HCT116 (cell line): Measurements from ENCODE around the gene ATP6V0C.
"Not testable (repeated sequence)": the region's sequence is repeated elsewhere in the genome, so short reads cannot be mapped to it uniquely, and the experiment has no call there.

ENCODE experiments used
- EGR1 ChIP-seq: IDR thresholded peaks from 2 replicates; pipeline ENCODE4 v1.6.1; 2012; ENCODE audit warnings: low read depth
- EZH2 ChIP-seq: fragments of 200-600 bp; sonication (generic); IDR thresholded peaks from 2 replicates; pipeline ENCODE4 v1.6.1; 2017; ENCODE audit warnings: antibody characterized with exemption, mixed run types
- EZH2phosphoT487 ChIP-seq: fragments of 200-600 bp; IDR thresholded peaks from 2 replicates; pipeline ENCODE4 v1.6.1; 2018; ENCODE audit warnings: antibody characterized with exemption, borderline replicate concordance
- POLR2A ChIP-seq: IDR thresholded peaks from 2 replicates; pipeline ENCODE4 v1.7.0; 2011; ENCODE audit warnings: borderline replicate concordance; ENCODE audit not compliant: insufficient read depth, insufficient read length; ENCODE audit errors: extremely low read depth
- POLR2AphosphoS5 ChIP-seq: IDR thresholded peaks from 2 replicates; pipeline ENCODE4 v1.6.1; 2011; ENCODE audit warnings: mild to moderate bottlenecking, low read depth, low read length, moderate library complexity
- SIN3A ChIP-seq: IDR thresholded peaks from 2 replicates; pipeline ENCODE4 v1.6.1; 2012; ENCODE audit warnings: low read depth
- SRF ChIP-seq: IDR thresholded peaks from 2 replicates; pipeline ENCODE4 v1.6.1; 2012; ENCODE audit warnings: low read depth
- YY1 ChIP-seq: IDR thresholded peaks from 2 replicates; pipeline ENCODE4 v1.6.1; 2011; ENCODE audit warnings: low read length, low read depth, moderate library complexity, mild to moderate bottlenecking; ENCODE audit not compliant: insufficient replicate concordance; ENCODE audit errors: extremely low read depth
- ZFX ChIP-seq: fragments of 450-650 bp; IDR thresholded peaks from 2 replicates; pipeline ENCODE4 v1.6.1; 2017
- ZNF274 ChIP-seq: fragments of 200-500 bp; sonication (Bioruptor generic); IDR thresholded peaks from 2 replicates; pipeline ENCODE4 v1.6.1; 2014; ENCODE audit warnings: mild to moderate bottlenecking, low read depth, low read length, inconsistent platforms
- TF ChIP-seq, protein P1 (sequence below), 3 experiments: fragments of 200-600 bp in 1 of 3; sonication (generic) in 1 of 3; IDR thresholded peaks in 2 of 3; conservative IDR thresholded peaks in 1 of 3; 2 replicates each; pipeline ENCODE4 v1.5.1; 2012 to 2017; ENCODE audit warnings: low read depth in 2 of 3, low read length in 2 of 3, antibody characterized with exemption in 1 of 3, borderline replicate concordance in 1 of 3, control low read depth in 1 of 3, mild to moderate bottlenecking in 1 of 3, mixed read lengths in 1 of 3, mixed run types in 1 of 3, moderate library complexity in 1 of 3; ENCODE audit not compliant: insufficient read depth in 1 of 3
- TF ChIP-seq, protein P2 (sequence below): IDR thresholded peaks from 2 replicates; pipeline ENCODE4 v1.6.1; 2012
- TF ChIP-seq, protein P3 (sequence below): IDR thresholded peaks from 2 replicates; pipeline ENCODE4 v1.6.1; 2012; ENCODE audit warnings: low read depth
- TF ChIP-seq, protein P4 (sequence below): IDR thresholded peaks from 2 replicates; pipeline ENCODE4 v1.6.1; 2012

DNA sequence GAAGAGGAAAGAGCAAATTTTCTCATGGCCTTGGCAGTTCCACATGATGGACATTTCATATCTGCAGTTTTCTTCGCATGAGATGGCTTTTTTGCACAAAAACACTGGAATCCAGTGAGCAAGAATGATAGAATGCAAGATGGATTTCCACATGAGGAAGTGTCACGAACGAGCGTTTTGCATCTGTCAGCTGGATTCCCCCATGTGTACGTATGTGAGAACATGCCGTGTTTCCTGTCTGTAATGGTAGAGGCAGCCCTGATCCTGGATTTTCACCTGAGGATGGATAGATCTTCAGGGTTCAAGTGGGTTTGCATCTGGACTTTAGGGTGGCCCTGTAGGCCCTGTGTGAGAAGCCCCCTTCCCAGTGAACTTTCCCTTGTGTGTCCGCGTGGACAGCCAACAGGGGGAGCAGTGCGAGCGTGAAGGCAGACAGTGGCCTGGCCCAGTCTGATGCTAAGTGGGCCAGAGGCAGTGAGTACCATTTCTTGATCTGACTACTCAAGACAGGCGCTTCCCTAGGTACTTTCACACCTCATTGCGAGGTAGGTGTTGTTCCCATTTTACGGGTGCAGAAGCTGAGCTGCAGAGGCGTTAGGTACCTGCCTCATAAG is 26.2 kb downstream of the ATP6V0C start:
- TF ChIP-seq EGR1, YY1, EZH2, POLR2AphosphoS5, POLR2A, ZNF274, SIN3A, EZH2phosphoT487, SRF, ZFX: not testable (repeated sequence)
- TF ChIP-seq, protein P1, sequence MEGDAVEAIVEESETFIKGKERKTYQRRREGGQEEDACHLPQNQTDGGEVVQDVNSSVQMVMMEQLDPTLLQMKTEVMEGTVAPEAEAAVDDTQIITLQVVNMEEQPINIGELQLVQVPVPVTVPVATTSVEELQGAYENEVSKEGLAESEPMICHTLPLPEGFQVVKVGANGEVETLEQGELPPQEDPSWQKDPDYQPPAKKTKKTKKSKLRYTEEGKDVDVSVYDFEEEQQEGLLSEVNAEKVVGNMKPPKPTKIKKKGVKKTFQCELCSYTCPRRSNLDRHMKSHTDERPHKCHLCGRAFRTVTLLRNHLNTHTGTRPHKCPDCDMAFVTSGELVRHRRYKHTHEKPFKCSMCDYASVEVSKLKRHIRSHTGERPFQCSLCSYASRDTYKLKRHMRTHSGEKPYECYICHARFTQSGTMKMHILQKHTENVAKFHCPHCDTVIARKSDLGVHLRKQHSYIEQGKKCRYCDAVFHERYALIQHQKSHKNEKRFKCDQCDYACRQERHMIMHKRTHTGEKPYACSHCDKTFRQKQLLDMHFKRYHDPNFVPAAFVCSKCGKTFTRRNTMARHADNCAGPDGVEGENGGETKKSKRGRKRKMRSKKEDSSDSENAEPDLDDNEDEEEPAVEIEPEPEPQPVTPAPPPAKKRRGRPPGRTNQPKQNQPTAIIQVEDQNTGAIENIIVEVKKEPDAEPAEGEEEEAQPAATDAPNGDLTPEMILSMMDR (IDR thresholded peaks at IDR 0.05 in 2 of 3, conservative IDR thresholded peaks at IDR 0.05 in 1 of 3; ENCODE audit: borderline replicate concordance in 1 of 3, insufficient read depth in 1 of 3, low read depth in 2 of 3, low read length in 2 of 3): peak in 2 of 3 experiments; percentile 36 to 42; a peak in 4 of 6 replicates
- TF ChIP-seq, protein P2, sequence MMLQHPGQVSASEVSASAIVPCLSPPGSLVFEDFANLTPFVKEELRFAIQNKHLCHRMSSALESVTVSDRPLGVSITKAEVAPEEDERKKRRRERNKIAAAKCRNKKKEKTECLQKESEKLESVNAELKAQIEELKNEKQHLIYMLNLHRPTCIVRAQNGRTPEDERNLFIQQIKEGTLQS: not testable (repeated sequence)
- TF ChIP-seq, protein P3, sequence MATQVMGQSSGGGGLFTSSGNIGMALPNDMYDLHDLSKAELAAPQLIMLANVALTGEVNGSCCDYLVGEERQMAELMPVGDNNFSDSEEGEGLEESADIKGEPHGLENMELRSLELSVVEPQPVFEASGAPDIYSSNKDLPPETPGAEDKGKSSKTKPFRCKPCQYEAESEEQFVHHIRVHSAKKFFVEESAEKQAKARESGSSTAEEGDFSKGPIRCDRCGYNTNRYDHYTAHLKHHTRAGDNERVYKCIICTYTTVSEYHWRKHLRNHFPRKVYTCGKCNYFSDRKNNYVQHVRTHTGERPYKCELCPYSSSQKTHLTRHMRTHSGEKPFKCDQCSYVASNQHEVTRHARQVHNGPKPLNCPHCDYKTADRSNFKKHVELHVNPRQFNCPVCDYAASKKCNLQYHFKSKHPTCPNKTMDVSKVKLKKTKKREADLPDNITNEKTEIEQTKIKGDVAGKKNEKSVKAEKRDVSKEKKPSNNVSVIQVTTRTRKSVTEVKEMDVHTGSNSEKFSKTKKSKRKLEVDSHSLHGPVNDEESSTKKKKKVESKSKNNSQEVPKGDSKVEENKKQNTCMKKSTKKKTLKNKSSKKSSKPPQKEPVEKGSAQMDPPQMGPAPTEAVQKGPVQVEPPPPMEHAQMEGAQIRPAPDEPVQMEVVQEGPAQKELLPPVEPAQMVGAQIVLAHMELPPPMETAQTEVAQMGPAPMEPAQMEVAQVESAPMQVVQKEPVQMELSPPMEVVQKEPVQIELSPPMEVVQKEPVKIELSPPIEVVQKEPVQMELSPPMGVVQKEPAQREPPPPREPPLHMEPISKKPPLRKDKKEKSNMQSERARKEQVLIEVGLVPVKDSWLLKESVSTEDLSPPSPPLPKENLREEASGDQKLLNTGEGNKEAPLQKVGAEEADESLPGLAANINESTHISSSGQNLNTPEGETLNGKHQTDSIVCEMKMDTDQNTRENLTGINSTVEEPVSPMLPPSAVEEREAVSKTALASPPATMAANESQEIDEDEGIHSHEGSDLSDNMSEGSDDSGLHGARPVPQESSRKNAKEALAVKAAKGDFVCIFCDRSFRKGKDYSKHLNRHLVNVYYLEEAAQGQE: not testable (repeated sequence)
- TF ChIP-seq, protein P4, sequence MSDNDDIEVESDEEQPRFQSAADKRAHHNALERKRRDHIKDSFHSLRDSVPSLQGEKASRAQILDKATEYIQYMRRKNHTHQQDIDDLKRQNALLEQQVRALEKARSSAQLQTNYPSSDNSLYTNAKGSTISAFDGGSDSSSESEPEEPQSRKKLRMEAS: not testable (repeated sequence)
